GM19455 (cell line): ENCODE measurements around the gene RPGRIP1L.

Experiments
- ATAC-seq: cut with Tn5 transposase; IDR thresholded peaks from one replicate; pipeline ENCODE4 v1.9.1; 2021; ENCODE audit not compliant: unreplicated experiment

Gene RPGRIP1L

DNA sequence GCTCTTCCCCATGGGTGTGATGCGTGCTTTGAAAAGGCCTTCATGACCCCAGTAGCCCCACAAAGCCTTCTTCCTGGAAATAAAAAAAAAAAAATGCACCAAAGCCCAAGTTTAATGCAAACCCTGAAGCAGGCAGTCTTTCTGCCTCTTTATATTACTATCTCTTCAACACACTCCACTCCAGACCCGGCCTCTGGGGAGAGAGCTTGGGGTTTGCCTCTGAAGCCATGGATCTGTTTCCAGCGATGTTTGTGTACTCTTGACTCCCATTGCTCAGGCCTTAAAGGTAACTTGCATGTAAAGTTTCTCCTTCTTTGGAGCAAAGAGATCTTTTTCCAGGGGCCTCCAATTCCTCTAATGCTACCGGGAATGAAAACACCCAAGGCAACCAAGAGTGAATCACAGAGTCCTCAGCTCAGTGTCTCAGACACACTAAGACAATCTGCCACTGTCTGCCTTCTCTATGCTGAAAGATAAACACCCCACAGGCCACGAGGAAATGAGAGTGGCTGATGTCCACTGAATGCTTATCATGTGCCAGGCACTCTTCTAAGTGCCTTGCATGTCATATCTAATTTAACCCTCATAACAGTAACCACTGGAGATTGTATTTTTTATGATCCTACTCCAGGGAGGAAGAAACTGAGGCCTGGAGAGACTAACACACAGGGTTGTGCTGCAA, 144.2 kb downstream of the RPGRIP1L start:
- ATAC-seq, result no peak

GRCh38 chr16:53558710-53559109, 144.9 kb downstream of the RPGRIP1L start:
- ATAC-seq, result no peak

DNA sequence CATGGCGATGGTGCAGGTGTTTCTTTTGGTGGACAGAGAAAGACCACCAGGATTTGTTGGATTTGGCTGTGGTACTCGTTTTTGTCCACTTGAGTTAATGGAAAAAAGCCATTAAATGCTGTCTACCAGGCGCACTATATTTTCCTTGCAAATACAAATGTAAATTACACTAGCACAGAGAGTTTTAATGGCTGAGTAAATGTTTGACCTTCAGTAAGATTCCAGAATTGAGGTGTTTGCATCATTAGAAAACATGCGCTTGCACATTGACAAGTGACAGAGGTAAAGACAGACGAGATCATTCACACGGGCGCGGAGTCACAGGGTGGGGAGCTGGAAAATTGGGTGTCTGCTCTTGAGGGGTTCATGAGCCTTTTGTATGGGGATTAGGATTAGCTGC, 147.1 kb downstream of the RPGRIP1L start:
- ATAC-seq, result no peak

- ATAC-seq, result peak; percentile 79
Measured at GRCh38 chr16:53549970-53550690, 153.5 kb downstream of the RPGRIP1L start.
